Neural progenitor cell (in vitro differentiated cells): Measurements from ENCODE around the gene MAN1A1.

Experiments
- EZH2 ChIP-seq: fragments of 200-600 bp; sonication (generic); IDR thresholded peaks from 2 replicates; pipeline ENCODE4 v1.6.1; 2017; ENCODE audit warnings: antibody characterized with exemption, mild to moderate bottlenecking, moderate library complexity
- TF ChIP-seq, protein P1 (sequence below): fragments of 200-600 bp; sonication (generic); IDR thresholded peaks from 2 replicates; pipeline ENCODE4 v1.5.1; 2017; ENCODE audit warnings: antibody characterized with exemption, mild to moderate bottlenecking

DNA sequence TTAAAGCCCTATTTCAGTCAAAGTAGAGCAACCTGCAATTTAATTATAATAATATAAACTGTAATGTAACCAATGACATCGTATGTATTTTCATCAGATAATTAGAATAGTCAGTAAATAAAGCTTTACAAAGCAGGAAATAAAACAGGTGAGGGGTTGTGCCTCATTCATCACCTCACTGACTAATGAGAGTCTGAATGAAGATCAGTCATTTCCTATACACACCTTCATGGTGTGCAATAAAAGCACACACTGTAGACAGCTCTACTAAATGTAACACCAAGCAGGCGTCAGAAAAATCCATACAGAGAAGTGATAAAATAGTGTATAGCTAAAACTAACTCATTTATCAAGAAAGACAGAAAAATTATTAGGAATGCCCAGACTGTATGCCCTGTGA lies 105.9 kb downstream of the MAN1A1 start:
- TF ChIP-seq EZH2, result no peak
- TF ChIP-seq, protein P1, sequence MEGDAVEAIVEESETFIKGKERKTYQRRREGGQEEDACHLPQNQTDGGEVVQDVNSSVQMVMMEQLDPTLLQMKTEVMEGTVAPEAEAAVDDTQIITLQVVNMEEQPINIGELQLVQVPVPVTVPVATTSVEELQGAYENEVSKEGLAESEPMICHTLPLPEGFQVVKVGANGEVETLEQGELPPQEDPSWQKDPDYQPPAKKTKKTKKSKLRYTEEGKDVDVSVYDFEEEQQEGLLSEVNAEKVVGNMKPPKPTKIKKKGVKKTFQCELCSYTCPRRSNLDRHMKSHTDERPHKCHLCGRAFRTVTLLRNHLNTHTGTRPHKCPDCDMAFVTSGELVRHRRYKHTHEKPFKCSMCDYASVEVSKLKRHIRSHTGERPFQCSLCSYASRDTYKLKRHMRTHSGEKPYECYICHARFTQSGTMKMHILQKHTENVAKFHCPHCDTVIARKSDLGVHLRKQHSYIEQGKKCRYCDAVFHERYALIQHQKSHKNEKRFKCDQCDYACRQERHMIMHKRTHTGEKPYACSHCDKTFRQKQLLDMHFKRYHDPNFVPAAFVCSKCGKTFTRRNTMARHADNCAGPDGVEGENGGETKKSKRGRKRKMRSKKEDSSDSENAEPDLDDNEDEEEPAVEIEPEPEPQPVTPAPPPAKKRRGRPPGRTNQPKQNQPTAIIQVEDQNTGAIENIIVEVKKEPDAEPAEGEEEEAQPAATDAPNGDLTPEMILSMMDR, result no peak
